Activated CD4-positive, alpha-beta T cell treated with anti-CD3 and anti-CD28 coated beads, Interleukin-2, amount 50 U/mL, for 48 hours (primary cell): Measurements from ENCODE around the gene BEX4.
"Not testable (repeated sequence)": the region's sequence is repeated elsewhere in the genome, so short reads cannot be mapped to it uniquely, and the experiment has no call there.

Experiments
- DNase-seq, 2 experiments: peaks; one replicate each; pipeline ENCODE4 v3.0.0-alpha.2; 2020

The BEX4 gene

DNA sequence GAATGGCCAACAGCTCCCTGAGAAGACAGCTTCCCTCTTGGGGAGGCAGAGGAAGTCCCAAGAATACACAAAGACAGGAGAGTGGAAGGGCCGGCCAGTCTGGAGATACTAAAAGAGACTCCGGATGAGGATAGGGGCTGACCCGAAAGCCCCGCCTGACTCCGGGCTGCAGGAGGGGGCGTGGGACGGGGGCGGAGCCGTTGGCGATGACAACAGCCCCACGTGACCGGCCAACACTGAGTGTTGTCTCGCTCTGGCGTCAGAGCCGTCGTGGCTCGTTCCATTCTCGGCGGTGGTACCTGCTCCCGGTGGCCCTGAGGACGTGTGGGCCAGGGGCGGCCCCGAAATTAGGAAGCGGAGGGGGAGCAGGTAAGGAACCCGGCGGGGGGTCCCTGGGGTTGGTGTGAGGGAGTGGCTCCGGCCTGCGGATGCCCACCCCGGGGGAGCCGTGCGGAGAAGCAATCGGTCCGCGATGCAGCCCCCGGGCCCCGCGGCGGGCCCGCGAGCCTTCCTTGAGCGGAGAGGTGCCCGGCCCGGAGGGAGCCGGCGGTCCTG lies at the start of gene BEX4:
TSS of gene BEX4 (plus strand) at position 239 of the 555 bp plus-strand sequence. CDS start 1,046 bp downstream, outside the sequence.
- peak; percentile 80 to 84 for DNase-seq

DNA sequence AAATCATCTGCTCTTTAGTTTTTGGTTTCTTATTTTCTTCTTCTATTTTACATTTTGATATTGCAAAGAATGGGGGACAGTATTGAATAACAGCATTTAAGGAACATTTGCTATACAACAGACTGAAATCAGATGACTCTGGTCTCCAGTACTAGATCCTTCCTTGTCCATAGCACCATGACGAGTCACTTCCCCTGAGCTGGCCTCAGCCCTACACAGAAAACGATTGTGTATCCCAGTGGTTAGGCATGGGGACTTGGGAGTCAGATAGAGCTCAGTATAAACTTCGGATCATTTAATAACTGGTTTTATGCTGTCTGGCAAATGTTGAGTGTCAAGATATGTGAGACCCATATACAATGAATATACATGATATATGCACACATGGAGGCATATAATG lies 44.7 kb upstream of the BEX4 start:
- DNase-seq, result no peak

GRCh38 chrX:103171353-103171752 lies 43.6 kb upstream of the BEX4 start:
- no peak for DNase-seq

GRCh38 chrX:103175256-103175655 lies 39.7 kb upstream of the BEX4 start:
- DNase-seq, result not testable (repeated sequence)

GRCh38 chrX:103175944-103176753 lies 38.8 kb upstream of the BEX4 start:
- DNase-seq, result peak; percentile 64 to 68

DNA sequence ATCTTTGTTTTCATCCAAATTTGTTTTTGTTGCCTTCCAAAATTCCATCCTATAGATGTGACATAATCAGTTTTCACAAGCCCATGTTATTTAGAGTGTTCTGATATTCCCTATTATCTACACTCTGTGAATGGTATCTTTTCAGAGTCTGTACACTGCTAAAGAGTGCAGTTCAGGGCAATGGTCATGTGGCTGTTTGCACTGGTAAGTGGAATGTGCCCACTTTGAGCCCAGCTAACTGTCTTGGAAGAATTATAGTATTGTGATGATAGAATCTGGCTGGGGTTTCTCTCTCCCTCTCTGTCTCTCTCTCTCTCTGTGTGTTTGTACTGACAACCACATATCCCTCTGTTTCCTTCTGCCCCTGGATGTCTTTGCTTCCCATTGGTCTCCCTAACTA lies 37.4 kb upstream of the BEX4 start:
- no peak for DNase-seq

GRCh38 chrX:103183912-103184311 lies 31.0 kb upstream of the BEX4 start:
- DNase-seq, result no peak

- DNase-seq, result no peak
These were observed 26.9 kb upstream of the BEX4 start for GRCh38 chrX:103187953-103188475.

GRCh38 chrX:103197721-103198306 lies 17.1 kb upstream of the BEX4 start:
- no peak for DNase-seq

- DNase-seq, result not testable (repeated sequence)
These were observed 16.2 kb upstream of the BEX4 start for GRCh38 chrX:103198668-103199067.

GRCh38 chrX:103201041-103201440 lies 13.9 kb upstream of the BEX4 start:
- DNase-seq, result no peak

- DNase-seq, result no peak
These were observed 4.9 kb upstream of the BEX4 start for GRCh38 chrX:103210056-103210455.

DNA sequence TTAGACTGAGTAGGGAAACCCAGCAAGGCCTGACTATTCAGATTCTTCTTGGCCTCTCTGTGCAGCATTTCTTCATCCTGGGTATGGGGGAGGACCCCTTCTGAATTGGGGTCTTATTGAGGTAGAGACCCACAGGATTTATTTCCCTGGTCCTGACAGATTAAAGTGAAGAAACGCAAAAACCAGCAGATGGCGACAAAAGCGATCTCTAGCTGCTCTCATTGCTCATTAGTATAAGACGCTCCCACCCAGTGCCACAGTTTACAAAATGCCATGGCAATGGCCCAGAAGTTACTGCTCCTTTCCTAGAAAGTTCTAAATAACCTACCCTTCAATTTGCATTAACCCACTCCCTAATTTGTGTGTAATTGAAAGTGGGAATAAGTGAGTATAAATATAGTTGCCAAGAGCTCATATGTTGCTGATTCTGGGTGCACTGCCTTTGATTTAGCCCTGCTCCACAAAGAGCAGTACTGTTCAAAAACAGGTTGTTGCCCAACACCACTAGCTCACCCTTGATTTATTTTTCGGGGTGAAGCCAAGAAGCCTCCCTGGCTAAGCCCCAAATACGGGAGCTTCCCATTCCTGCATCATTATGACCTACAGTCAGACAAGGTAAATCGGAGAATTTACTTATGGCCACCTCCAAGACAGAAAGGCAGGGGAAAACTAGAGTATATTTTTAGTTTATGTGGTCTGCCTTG lies 3.7 kb upstream of the BEX4 start:
- peak; percentile 29 to 32 for DNase-seq

GRCh38 chrX:103212749-103213457 lies 2.0 kb upstream of the BEX4 start:
- no peak for DNase-seq

DNA sequence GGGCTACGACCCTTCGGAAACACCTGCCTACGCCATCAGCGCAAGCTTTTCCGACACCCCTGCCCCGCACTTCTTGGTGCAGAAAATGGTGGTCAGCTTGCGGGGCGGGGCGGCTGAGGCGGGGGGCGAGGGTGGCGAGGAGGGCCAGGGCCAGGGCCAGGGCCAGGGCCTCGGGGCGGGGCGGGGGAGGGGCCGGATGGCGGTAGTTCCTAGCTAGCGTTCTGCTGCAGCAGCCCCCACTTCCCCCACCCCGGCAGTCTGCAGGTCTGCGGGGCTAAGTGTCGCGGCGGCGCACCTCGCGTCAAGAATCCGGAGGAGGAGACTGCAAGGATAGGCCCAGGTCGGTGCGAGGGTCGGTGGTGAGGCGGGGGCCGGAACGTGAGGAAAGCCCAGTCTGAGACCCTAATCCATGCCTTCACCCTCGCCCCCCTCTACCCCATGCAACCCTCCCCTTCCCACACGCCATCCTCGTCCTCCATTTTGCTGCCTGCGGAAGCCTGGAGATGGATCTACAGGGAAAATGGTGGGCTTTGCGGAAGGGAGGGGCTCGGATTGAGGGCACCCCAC lies 600 bp downstream of the BEX4 start:
- DNase-seq, result peak; percentile 17

DNA sequence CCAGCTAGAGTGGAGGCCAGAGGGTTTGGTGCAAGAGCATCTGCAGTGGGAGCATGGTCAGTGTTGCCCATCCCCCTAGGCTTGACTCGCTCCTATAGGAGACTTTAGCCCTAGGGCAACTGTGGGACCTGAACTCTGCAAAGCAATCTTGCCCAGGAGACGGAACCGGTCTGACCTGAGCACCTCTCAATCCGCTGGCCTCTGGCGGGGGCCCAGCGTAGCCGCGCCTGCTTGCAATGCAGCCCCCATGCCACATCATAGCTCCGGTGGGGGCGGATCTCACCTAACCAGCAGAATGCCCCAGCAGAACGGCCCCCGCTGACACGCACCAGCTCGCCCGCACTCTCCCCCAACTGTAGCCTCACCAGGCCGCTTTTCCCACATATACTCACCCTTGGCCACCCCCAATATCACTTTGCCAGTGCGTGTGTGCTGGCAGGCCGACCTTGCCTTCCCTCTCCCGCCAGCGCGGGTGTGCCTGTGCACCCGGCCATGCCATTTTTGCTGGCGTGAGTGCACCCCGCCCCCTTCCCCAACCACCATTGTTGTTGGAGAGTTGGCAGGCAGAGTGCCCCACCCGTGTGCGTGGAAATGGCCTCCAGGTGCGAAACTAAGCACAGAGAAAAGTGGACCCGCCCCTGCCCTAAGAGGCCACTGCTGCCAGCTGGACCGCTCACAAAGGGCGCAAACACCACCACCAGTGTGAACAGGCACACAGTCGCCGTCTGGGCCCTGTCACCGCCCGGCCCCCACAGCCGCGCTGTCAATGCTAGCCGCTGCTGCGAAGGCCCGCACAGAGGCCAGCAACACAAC lies 5.8 kb downstream of the BEX4 start:
- no peak for DNase-seq

DNA sequence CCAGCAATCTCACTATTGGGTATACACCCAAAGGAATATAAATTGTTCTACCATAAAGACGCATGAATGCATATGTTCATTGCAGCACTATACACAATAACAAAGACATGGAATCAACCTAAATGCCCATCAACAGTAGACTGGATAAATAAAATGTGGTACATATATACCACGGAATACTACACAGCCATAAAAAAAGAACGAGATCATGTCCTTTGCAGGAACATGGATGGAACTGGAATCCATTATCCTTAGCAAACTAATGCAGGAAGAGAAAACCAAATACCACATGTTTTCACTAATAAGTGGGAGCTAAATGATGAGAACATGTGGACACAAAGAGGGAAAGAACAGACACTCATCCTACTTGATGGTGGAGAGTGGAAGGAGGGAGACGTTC lies 11.0 kb downstream of the BEX4 start:
- not testable (repeated sequence) for DNase-seq

GRCh38 chrX:103233263-103233662 lies 18.4 kb downstream of the BEX4 start:
- no peak for DNase-seq

DNA sequence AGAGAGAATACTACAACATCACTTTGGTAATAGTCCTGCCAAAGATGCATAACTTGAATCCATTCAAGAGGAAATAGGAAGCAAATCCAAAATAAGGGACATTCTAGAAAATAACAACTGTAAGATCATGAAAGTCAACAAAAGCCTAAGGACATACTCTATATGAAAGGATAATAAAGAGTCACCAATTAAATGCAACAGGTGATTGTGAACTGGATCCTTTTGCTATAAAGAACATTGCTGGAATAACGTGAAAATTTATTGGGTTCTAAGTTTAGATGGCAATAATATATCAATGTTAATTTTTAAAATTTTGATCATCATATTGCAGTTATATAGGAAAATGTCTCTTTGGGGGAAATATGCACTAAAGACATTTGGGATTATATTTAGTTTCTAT lies 20.0 kb downstream of the BEX4 start:
- no peak for DNase-seq

GRCh38 chrX:103235608-103236007 lies 20.7 kb downstream of the BEX4 start:
- not testable (repeated sequence) for DNase-seq

- DNase-seq, result no peak
These were observed 21.4 kb downstream of the BEX4 start for GRCh38 chrX:103236296-103236695.
